GM21526 (cell line): ENCODE results near the gene FTL.

Source experiments
- ATAC-seq: cut with Tn5 transposase; IDR thresholded peaks from one replicate; pipeline ENCODE4 v1.9.1; 2021; ENCODE audit warnings: moderate library complexity; ENCODE audit not compliant: unreplicated experiment, low FRiP score

Gene FTL

GRCh38 chr19:48964205-48965039 lies 687 bp upstream of the FTL start:
- no peak for ATAC-seq

GRCh38 chr19:48965806-48966540 lies 864 bp downstream of the FTL start:
- ATAC-seq: peak; percentile 27

GRCh38 chr19:48966541-48967345 lies 1.6 kb downstream of the FTL start:
- no peak for ATAC-seq

- no peak for ATAC-seq
Measured at GRCh38 chr19:48967346-48968178, 2.5 kb downstream of the FTL start.

- ATAC-seq: no peak
Measured at GRCh38 chr19:48968179-48968661, 3.1 kb downstream of the FTL start.

- ATAC-seq: no peak
Measured at GRCh38 chr19:48968813-48969218, 3.7 kb downstream of the FTL start.

GRCh38 chr19:48969276-48970138 lies 4.4 kb downstream of the FTL start:
- ATAC-seq: no peak

GRCh38 chr19:48970139-48970766 lies 5.1 kb downstream of the FTL start:
- ATAC-seq: no peak

GRCh38 chr19:48970923-48971395 lies 5.8 kb downstream of the FTL start:
- no peak for ATAC-seq

GRCh38 chr19:48975947-48976847 lies 11.1 kb downstream of the FTL start:
- no peak for ATAC-seq

- ATAC-seq: no peak
Measured at GRCh38 chr19:48977061-48977460, 12.0 kb downstream of the FTL start.

GRCh38 chr19:48982280-48982679 lies 17.2 kb downstream of the FTL start:
- ATAC-seq: no peak

- ATAC-seq: no peak
Measured at GRCh38 chr19:48985711-48986110, 20.6 kb downstream of the FTL start.

GRCh38 chr19:48986211-48986610 lies 21.1 kb downstream of the FTL start:
- ATAC-seq: no peak

- ATAC-seq: no peak
Measured at GRCh38 chr19:48987323-48987722, 22.2 kb downstream of the FTL start.

- ATAC-seq: no peak
Measured at GRCh38 chr19:48988286-48988685, 23.2 kb downstream of the FTL start.

- ATAC-seq: no peak
Measured at GRCh38 chr19:48988860-48989259, 23.8 kb downstream of the FTL start.
